Right lung (tissue), 5 donors: ENCODE results near the gene CLASP1. TPM values are rescaled to one million over a fixed set of nuclear protein-coding genes. Genes with fewer than 3 reads are reported as not detected.
"Not testable (repeated sequence)": the region's sequence is repeated elsewhere in the genome, so short reads cannot be mapped to it uniquely, and the experiment has no call there.

Experiments
- DNase-seq, 2 donors: peaks; one replicate each; pipeline ENCODE4 v3.0.0-alpha.2; 2013
- polyA plus RNA-seq, 5 donors: library from polyadenylated mRNA; unstranded; fragments of 120-200 nt; gene quantifications; one replicate each; pipeline versions ENCODE4 v1.2.1 to v1.2.3, GENCODE V29; 2013; ENCODE audit warnings: inconsistent platforms in 1 of 5, low replicate concordance in 1 of 5; ENCODE audit not compliant: insufficient read length in 5 of 5, insufficient read depth in 1 of 5

The CLASP1 gene
- polyA plus RNA-seq, 5 donors: 34.5 to 47.6 (median 47.2) TPM

- DNase-seq: no peak
These were observed 297.5 kb downstream of the CLASP1 start for GRCh38 chr2:121351521-121352318.

- no peak for DNase-seq
These were observed 298.4 kb downstream of the CLASP1 start for GRCh38 chr2:121350890-121351289.

- no peak for DNase-seq
These were observed 298.9 kb downstream of the CLASP1 start for GRCh38 chr2:121350402-121350775.

- no peak for DNase-seq
These were observed 299.4 kb downstream of the CLASP1 start for GRCh38 chr2:121349721-121350401.

- DNase-seq: no peak
These were observed 301.0 kb downstream of the CLASP1 start for GRCh38 chr2:121348128-121348740.

- no peak for DNase-seq
These were observed 302.4 kb downstream of the CLASP1 start for GRCh38 chr2:121346859-121347258.

- no peak for DNase-seq
These were observed 302.9 kb downstream of the CLASP1 start for GRCh38 chr2:121346407-121346806.

GRCh38 chr2:121345887-121346286, 303.4 kb downstream of the CLASP1 start:
- no peak for DNase-seq

GRCh38 chr2:121345101-121345500, 304.2 kb downstream of the CLASP1 start:
- no peak for DNase-seq

GRCh38 chr2:121343828-121344399, 305.3 kb downstream of the CLASP1 start:
- not testable (repeated sequence) for DNase-seq

- DNase-seq: no peak
These were observed 306.1 kb downstream of the CLASP1 start for GRCh38 chr2:121343191-121343590.

- no peak for DNase-seq
These were observed 306.5 kb downstream of the CLASP1 start for GRCh38 chr2:121342751-121343150.

GRCh38 chr2:121340926-121341325, 308.3 kb downstream of the CLASP1 start:
- no peak for DNase-seq

GRCh38 chr2:121338281-121338680, 311.0 kb downstream of the CLASP1 start:
- no peak for DNase-seq

GRCh38 chr2:121336528-121337294, 312.6 kb downstream of the CLASP1 start:
- DNase-seq: no peak

GRCh38 chr2:121335294-121336290, 313.7 kb downstream of the CLASP1 start:
- no peak for DNase-seq

- no peak for DNase-seq
These were observed 314.5 kb downstream of the CLASP1 start for GRCh38 chr2:121334581-121335293.

- no peak for DNase-seq
These were observed 315.3 kb downstream of the CLASP1 start for GRCh38 chr2:121333834-121334558.

GRCh38 chr2:121333231-121333630, 316.0 kb downstream of the CLASP1 start:
- DNase-seq: no peak
